Neuronal stem cell (in vitro differentiated cells): ENCODE measurements around the gene PLD4.
"Not testable (repeated sequence)": the region's sequence is repeated elsewhere in the genome, so short reads cannot be mapped to it uniquely, and the experiment has no call there.

Source experiments
- DNase-seq: peaks from one replicate; pipeline ENCODE4 v3.0.0-alpha.2; 2013; ENCODE audit warnings: low spot score
- H2AFZ ChIP-seq: one replicate; pipeline ENCODE4 v1.6.1; 2013; ENCODE audit warnings: mild to moderate bottlenecking, low read length, inconsistent platforms
- H2AK5ac ChIP-seq: 2 replicates; pipeline ENCODE4 v1.6.1; 2013; ENCODE audit warnings: low read depth, mild to moderate bottlenecking, inconsistent platforms, low read length, moderate library complexity, mixed read lengths
- H2BK120ac ChIP-seq: 2 replicates; pipeline ENCODE4 v1.6.1; 2013; ENCODE audit warnings: low read depth, mild to moderate bottlenecking, inconsistent platforms, low read length, moderate library complexity, mixed read lengths
- H2BK12ac ChIP-seq: one replicate; pipeline ENCODE4 v1.6.1; 2013; ENCODE audit warnings: low read length, inconsistent platforms
- H2BK15ac ChIP-seq: 2 replicates; pipeline ENCODE4 v1.6.1; 2013; ENCODE audit warnings: mild to moderate bottlenecking, low read length, inconsistent platforms, mixed read lengths
- H2BK5ac ChIP-seq: one replicate; pipeline ENCODE4 v1.6.1; 2013; ENCODE audit warnings: inconsistent platforms, mild to moderate bottlenecking, low read length, moderate library complexity
- H3K14ac ChIP-seq: one replicate; pipeline ENCODE4 v1.6.1; 2013; ENCODE audit warnings: low read length, inconsistent platforms
- H3K18ac ChIP-seq: 2 replicates; pipeline ENCODE4 v1.6.1; 2013; ENCODE audit warnings: low read length, inconsistent platforms
- H3K23ac ChIP-seq: 2 replicates; pipeline ENCODE4 v1.6.1; 2013; ENCODE audit warnings: low read depth, mild to moderate bottlenecking, mixed read lengths, low read length, inconsistent platforms; ENCODE audit not compliant: poor library complexity
- H3K27ac ChIP-seq: replicated peaks from 3 replicates; pipeline ENCODE4 v1.5.1; 2013; ENCODE audit warnings: low read length, inconsistent platforms
- H3K27me3 ChIP-seq, 3 experiments: 2 replicates each; pipeline ENCODE4 v1.6.1; 2013; ENCODE audit warnings: low read length in 3 of 3, mild to moderate bottlenecking in 2 of 3, inconsistent platforms in 1 of 3, low read depth in 1 of 3, mixed read lengths in 1 of 3, moderate library complexity in 1 of 3; ENCODE audit not compliant: control insufficient read depth in 3 of 3, insufficient read depth in 3 of 3
- H3K36me3 ChIP-seq, 2 donors: replicated peaks in 1 of 2; 2 replicates each; pipeline ENCODE4 v1.6.1; 2013; ENCODE audit warnings: low read length in 2 of 2; ENCODE audit not compliant: control insufficient read depth in 2 of 2, insufficient read depth in 2 of 2
- H3K4ac ChIP-seq: 2 replicates; pipeline ENCODE4 v1.6.1; 2013; ENCODE audit warnings: inconsistent platforms, mild to moderate bottlenecking, low read length, moderate library complexity
- H3K4me1 ChIP-seq, 2 donors: 1 replicate in 1 of 2; 2 replicates in 1 of 2; pipeline ENCODE4 v1.6.1; 2013; ENCODE audit warnings: low read length in 2 of 2, low read depth in 1 of 2; ENCODE audit not compliant: control insufficient read depth in 2 of 2, insufficient read depth in 1 of 2
- H3K4me2 ChIP-seq: one replicate; pipeline ENCODE4 v1.6.1; 2013; ENCODE audit warnings: mild to moderate bottlenecking, low read length, inconsistent platforms; ENCODE audit not compliant: insufficient read depth, poor library complexity, severe bottlenecking
- H3K4me3 ChIP-seq, 2 donors: 2 replicates each; pipeline ENCODE4 v1.5.1; 2013; ENCODE audit warnings: low read length in 2 of 2, mild to moderate bottlenecking in 2 of 2, inconsistent platforms in 1 of 2, moderate library complexity in 1 of 2
- H3K79me1 ChIP-seq: one replicate; pipeline ENCODE4 v1.6.1; 2013; ENCODE audit warnings: low read depth, mild to moderate bottlenecking, inconsistent platforms, low read length, moderate library complexity
- H3K9ac ChIP-seq: one replicate; pipeline ENCODE4 v1.6.1; 2013; ENCODE audit warnings: mild to moderate bottlenecking, low read depth, low read length, inconsistent platforms; ENCODE audit not compliant: poor library complexity
- H3K9me3 ChIP-seq, 2 donors: replicated peaks in 1 of 2; 2 replicates each; pipeline versions ENCODE3 to v1.6.1; 2013; ENCODE audit warnings: low read length in 2 of 2, mild to moderate bottlenecking in 2 of 2, inconsistent platforms in 1 of 2, low read depth in 1 of 2, mixed read lengths in 1 of 2, moderate library complexity in 1 of 2; ENCODE audit not compliant: control insufficient read depth in 2 of 2, insufficient read depth in 1 of 2
- H4K8ac ChIP-seq: one replicate; pipeline ENCODE4 v1.6.1; 2013; ENCODE audit warnings: low read depth, mild to moderate bottlenecking, inconsistent platforms, low read length, moderate library complexity
- H4K91ac ChIP-seq: one replicate; pipeline ENCODE4 v1.6.1; 2013; ENCODE audit warnings: low read length, low read depth, mild to moderate bottlenecking, inconsistent platforms; ENCODE audit not compliant: poor library complexity
- WGBS, 2 donors: extraction: QIAGEN DNeasy Blood & Tissue Kit; methylation state at CpG; one replicate each; pipeline ENCODE4 v1.1.7; 2013; ENCODE audit warnings: missing lambda C conversion rate in 2 of 2, mixed read lengths in 1 of 2; ENCODE audit not compliant: insufficient read length in 2 of 2, insufficient replicate concordance in 1 of 2; ENCODE audit errors: extremely low coverage in 2 of 2; 5-methylcytosine and 5-hydroxymethylcytosine counted together

The PLD4 gene

DNA sequence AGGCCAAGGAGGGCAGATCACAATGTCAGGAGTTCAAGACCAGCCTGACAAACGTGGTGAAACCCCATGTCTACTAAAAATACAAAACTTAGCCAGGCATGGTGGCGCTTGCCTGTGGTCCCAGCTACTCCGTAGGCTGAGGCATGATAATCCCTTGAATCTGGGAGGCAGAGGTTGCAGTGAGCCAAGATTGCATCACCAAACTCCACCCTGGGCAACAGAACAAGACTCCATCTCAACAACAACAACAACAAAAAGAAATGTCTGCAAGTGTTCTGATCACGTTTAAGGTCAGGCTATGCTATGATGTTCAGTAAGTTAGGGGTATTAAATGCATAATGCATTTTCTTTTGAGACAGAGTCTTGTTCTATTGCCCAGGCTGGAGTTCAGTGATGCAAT, 6.7 kb upstream of the PLD4 start:
- H3K4me3 ChIP-seq = no peak overlapping the region
- no peak for DNase-seq
- no peak overlapping the region for H3K27ac ChIP-seq
- no peak overlapping the region for H3K23ac ChIP-seq
- H3K18ac ChIP-seq = no peak overlapping the region
- no peak overlapping the region for H3K4me2 ChIP-seq
- H2BK120ac ChIP-seq = no peak overlapping the region
- no peak overlapping the region for H3K14ac ChIP-seq
- no peak overlapping the region for H2AFZ ChIP-seq
- no peaks in the 10 kb centered on the region for H3K36me3 ChIP-seq
- no peak overlapping the region for H2BK5ac ChIP-seq
- no peak overlapping the region for H3K9ac ChIP-seq
- no peak overlapping the region for H3K4ac ChIP-seq
- H2BK12ac ChIP-seq = no peak overlapping the region
- no CpG with 5 or more reads among the region's 4 CpGs for WGBS, 2 donors
- H4K91ac ChIP-seq = no peak overlapping the region
- peaks cover 0 to 5% of the 10 kb centered on the region in 2 donors for H3K4me1 ChIP-seq
- no peak overlapping the region for H4K8ac ChIP-seq
- H3K9me3 ChIP-seq = peaks cover 0 to 3% of the 10 kb centered on the region in 2 donors
- H3K27me3 ChIP-seq = peaks cover 0 to 2% (median 0%) of the 10 kb centered on the region in 3 experiments
- no peaks in the 10 kb centered on the region for H3K79me1 ChIP-seq
- H2AK5ac ChIP-seq = no peak overlapping the region
- no peak overlapping the region for H2BK15ac ChIP-seq

DNA sequence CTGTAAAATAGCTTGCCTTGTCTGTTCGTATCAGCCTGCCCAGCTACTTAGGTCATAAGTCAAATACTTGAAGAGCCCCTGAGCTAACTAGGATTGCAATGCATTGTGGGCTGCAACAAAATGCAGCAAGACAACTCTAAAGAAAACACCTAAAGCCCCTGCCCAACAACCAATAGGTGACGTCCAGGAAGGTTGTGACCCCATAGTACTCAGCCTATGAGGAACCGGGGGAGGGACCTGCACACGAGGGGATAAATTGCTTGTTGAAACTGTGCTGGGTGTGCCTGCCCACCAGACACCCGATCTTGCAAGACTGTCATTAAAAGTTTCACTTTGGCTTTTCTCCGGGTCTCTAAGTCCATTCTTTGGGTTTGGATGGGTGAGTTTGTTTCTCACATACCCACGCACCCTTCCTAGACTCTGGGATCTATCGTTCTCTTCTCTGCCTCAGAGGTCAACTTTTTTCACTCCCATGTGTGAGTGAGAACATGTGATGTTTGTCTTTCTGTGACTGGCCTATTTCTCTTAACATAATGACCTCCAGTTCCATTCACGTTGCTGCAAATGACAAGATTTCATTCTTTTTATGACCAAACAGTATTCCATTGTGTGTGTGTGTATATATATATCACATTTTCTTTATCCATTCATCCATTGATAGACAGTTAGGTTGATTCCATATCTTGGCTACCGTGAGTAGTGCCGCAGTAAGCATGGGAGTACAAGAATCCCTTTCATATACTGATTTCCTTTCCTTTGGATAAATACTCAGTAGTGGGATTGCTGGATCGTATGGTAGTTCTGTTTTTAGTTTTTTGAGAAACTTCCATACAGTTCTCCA, 5.3 kb upstream of the PLD4 start:
- H3K4me1 ChIP-seq, H3K23ac ChIP-seq, DNase-seq, H3K9me3 ChIP-seq, H2BK5ac ChIP-seq, H3K4me2 ChIP-seq, H3K18ac ChIP-seq, H4K91ac ChIP-seq, H2BK12ac ChIP-seq, H2BK15ac ChIP-seq, H3K4me3 ChIP-seq, H3K36me3 ChIP-seq, H3K79me1 ChIP-seq, H2BK120ac ChIP-seq, H3K27me3 ChIP-seq, H4K8ac ChIP-seq, H3K4ac ChIP-seq, H3K14ac ChIP-seq, H2AK5ac ChIP-seq, H3K27ac ChIP-seq, H3K9ac ChIP-seq: not testable (repeated sequence)
- WGBS, 2 donors = no CpG with 5 or more reads among the region's 12 CpGs
- peak overlapping the region; percentile 47 for H2AFZ ChIP-seq

DNA sequence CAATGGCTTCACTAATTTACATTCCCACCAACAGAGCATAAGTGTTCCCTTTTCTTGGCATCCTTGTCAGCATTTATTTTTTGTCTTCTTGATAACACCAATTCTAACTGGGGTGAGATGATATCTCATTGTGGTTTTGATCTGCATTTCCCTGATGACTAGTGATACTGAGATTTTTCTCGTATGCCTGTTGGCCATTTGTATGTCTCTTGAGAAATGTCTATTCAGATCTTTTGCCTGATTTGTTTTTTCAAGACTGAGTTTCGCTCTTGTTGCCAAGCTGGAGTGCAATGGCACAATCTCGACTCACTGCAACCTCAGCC, 4.7 kb upstream of the PLD4 start:
- Histone ChIP-seq H2BK15ac (no peak overlapping the region), H4K91ac (no peak overlapping the region), H3K27me3 (no peaks in the 10 kb centered on the region), H4K8ac (no peak overlapping the region), H2BK120ac (no peak overlapping the region), H2AK5ac (no peak overlapping the region), H3K4ac (no peak overlapping the region), H3K23ac (no peak overlapping the region), H3K36me3 (no peaks in the 10 kb centered on the region), H3K9ac (no peak overlapping the region), H2BK5ac (no peak overlapping the region), H3K18ac (no peak overlapping the region), H2BK12ac (no peak overlapping the region), H3K27ac (no peak overlapping the region), H3K4me3 (no peak overlapping the region), H3K14ac (no peak overlapping the region), H3K9me3 (peaks cover 6% of the 10 kb centered on the region in 2 donors), H2AFZ (no peak overlapping the region), H3K4me1 (peaks cover 0 to 5% of the 10 kb centered on the region in 2 donors), H3K4me2 (no peak overlapping the region), H3K79me1 (peaks cover 2% of the 10 kb centered on the region)
- DNase-seq = no peak
- no CpG with 5 or more reads among the region's 3 CpGs for WGBS, 2 donors

DNA sequence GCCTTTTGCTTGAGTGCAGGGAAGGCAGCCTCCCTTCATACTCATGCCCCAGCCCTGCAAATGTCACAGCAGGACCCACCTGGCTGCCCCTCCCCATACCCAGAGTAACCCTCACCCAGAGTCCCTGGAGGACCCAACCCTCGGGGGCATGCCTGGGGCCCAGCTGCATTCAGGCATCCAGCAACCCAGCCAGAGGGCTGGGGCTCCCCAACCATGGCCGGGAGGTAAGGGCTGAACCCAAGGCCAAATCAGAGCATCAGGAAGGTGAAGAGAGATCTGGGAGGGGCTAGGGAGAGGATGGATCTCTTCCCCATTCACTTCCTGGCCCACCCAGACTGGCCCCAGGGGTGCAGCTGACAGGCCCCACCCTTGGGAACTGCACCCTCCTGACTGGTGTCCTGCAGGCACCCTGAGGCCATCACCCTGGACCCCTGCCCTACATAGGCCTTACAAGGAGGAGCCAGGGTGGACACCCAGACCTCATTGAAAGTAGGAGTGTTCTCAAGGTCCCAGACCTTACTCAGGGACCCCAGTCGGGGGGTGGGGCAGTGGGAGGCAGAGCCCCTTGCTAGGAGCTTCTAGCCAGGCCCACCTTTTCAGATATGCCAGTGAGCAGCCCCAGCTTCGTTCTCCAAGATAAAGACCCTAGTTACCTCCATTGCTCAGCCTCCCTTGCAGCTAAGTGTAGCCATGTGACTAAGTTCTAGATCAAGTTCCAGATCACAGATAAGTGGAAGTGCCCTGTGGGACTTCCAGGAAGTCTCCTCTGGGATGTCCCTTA, 849 bp upstream of the PLD4 start:
- no CpG with 5 or more reads among the region's 4 CpGs for WGBS, 2 donors
- H3K23ac ChIP-seq = no peak overlapping the region
- no peak for DNase-seq
- H3K4me3 ChIP-seq = no peak overlapping the region
- peak overlapping the region; percentile 37 for H2AK5ac ChIP-seq
- no peak overlapping the region for H3K4ac ChIP-seq
- H2BK120ac ChIP-seq = no peak overlapping the region
- H2BK5ac ChIP-seq = no peak overlapping the region
- H3K27me3 ChIP-seq = peaks cover 0 to 7% (median 0%) of the 10 kb centered on the region in 3 experiments
- H3K27ac ChIP-seq = no peak overlapping the region
- H2BK15ac ChIP-seq = no peak overlapping the region
- peaks cover 2% of the 10 kb centered on the region for H3K79me1 ChIP-seq
- peak overlapping the region; percentile 21 for H3K14ac ChIP-seq
- peak overlapping the region; percentile 43 for H4K8ac ChIP-seq
- H3K18ac ChIP-seq = no peak overlapping the region
- no peak overlapping the region for H3K9ac ChIP-seq
- H3K4me1 ChIP-seq = no peaks in the 10 kb centered on the region
- H3K4me2 ChIP-seq = no peak overlapping the region
- no peak overlapping the region for H2BK12ac ChIP-seq
- H2AFZ ChIP-seq = no peak overlapping the region
- peaks cover 6% of the 10 kb centered on the region in 2 donors for H3K9me3 ChIP-seq
- H3K36me3 ChIP-seq = no peaks in the 10 kb centered on the region
- H4K91ac ChIP-seq = no peak overlapping the region
